H1 (cell line): ENCODE data around the gene BPIFB3. TPM values are rescaled to one million over a fixed set of nuclear protein-coding genes. Genes with fewer than 3 reads are reported as not detected.
A peak's percentile ranks its signal among the peaks of the same experiment; 100 is the strongest.

Experiments
- CTCF ChIA-PET: fragments of 300-600 bp; sonication (Branson Sonifier 250); formaldehyde crosslinking; loops from one replicate; lab custom pipeline; 2021; ENCODE audit not compliant: partially characterized antibody; lab: Charles Lee
- POLR2A ChIA-PET: fragments of 300-600 bp; sonication (Branson Sonifier 250); formaldehyde crosslinking; loops from one replicate; lab custom pipeline; 2021; ENCODE audit warnings: inconsistent platforms; ENCODE audit not compliant: partially characterized antibody; lab: Charles Lee
- DNase-seq, 2 experiments: peaks; one replicate each; pipeline versions ENCODE4 v3.0.0 to v3.0.0-alpha.2; 2010 to 2022; ENCODE audit warnings: low spot score in 2 of 2, low read depth in 1 of 2, mixed read lengths in 1 of 2
- FAIRE-seq: peaks from 2 replicates; lab custom pipeline; 2011; peaks lifted over from hg19 to GRCh38; lab: Jason Lieb, UNC
- H2AFZ ChIP-seq: 2 replicates; pipeline ENCODE4 v1.8.1; 2012; ENCODE audit warnings: low read length, inconsistent platforms
- H2AK5ac ChIP-seq: 2 replicates; pipeline ENCODE4 v1.6.1; 2013; ENCODE audit warnings: low read depth, low read length
- H2BK120ac ChIP-seq: replicated peaks from 2 replicates; pipeline ENCODE3; 2013; ENCODE audit warnings: low read depth, low read length, inconsistent platforms
- H2BK12ac ChIP-seq: 2 replicates; pipeline ENCODE4 v1.6.1; 2013; ENCODE audit warnings: low read depth, low read length
- H2BK15ac ChIP-seq: 2 replicates; pipeline ENCODE4 v1.6.1; 2013; ENCODE audit warnings: low read length
- H2BK20ac ChIP-seq: 2 replicates; pipeline ENCODE4 v1.6.1; 2013; ENCODE audit warnings: low read length
- H2BK5ac ChIP-seq: 2 replicates; pipeline ENCODE4 v1.6.1; 2013; ENCODE audit warnings: low read depth, low read length
- H3K14ac ChIP-seq: 2 replicates; pipeline ENCODE4 v1.6.1; 2013; ENCODE audit warnings: inconsistent platforms; ENCODE audit not compliant: insufficient read length
- H3K18ac ChIP-seq: 2 replicates; pipeline ENCODE4 v1.6.1; 2013; ENCODE audit warnings: low read length; ENCODE audit errors: extremely low read depth
- H3K23ac ChIP-seq: 2 replicates; pipeline ENCODE4 v1.6.1; 2013; ENCODE audit warnings: inconsistent platforms; ENCODE audit not compliant: insufficient read length
- H3K23me2 ChIP-seq: 2 replicates; pipeline ENCODE4 v1.6.1; 2013; ENCODE audit warnings: low read depth, low read length
- H3K27ac ChIP-seq: 2 replicates; pipeline ENCODE4 v1.6.1; 2011; ENCODE audit warnings: low read depth, low read length, inconsistent platforms
- H3K27me3 ChIP-seq, 4 experiments: replicated peaks in 1 of 4; 1 replicate in 1 of 4; 2 replicates in 3 of 4; pipeline versions ENCODE4 v1.6.1 to v1.8.1; 2011 to 2013; ENCODE audit warnings: low read length in 3 of 4, mild to moderate bottlenecking in 3 of 4, inconsistent platforms in 2 of 4, mixed read lengths in 2 of 4, moderate library complexity in 1 of 4; ENCODE audit not compliant: control insufficient read depth in 3 of 4, insufficient read depth in 3 of 4; ENCODE audit errors: extremely low read depth in 1 of 4
- H3K36me3 ChIP-seq, 4 experiments: 2 replicates each; pipeline versions ENCODE4 v1.6.1 to v1.8.1; 2011 to 2013; ENCODE audit warnings: mild to moderate bottlenecking in 4 of 4, low read length in 3 of 4, moderate library complexity in 2 of 4, control low read depth in 1 of 4, inconsistent platforms in 1 of 4; ENCODE audit not compliant: insufficient read depth in 4 of 4, control insufficient read depth in 2 of 4
- H3K4ac ChIP-seq: replicated peaks from 2 replicates; pipeline ENCODE3; 2013; ENCODE audit warnings: low read length, low read depth, mixed read lengths, inconsistent platforms; ENCODE audit not compliant: insufficient read length
- H3K4me1 ChIP-seq, 4 experiments: replicated peaks in 1 of 4; 1 replicate in 1 of 4; 2 replicates in 3 of 4; pipeline versions ENCODE4 v1.6.1 to v1.8.1; 2011 to 2013; ENCODE audit warnings: low read length in 3 of 4, inconsistent platforms in 2 of 4, mixed read lengths in 1 of 4; ENCODE audit not compliant: insufficient read depth in 4 of 4, control insufficient read depth in 3 of 4
- H3K4me2 ChIP-seq, 2 experiments: 2 replicates each; pipeline versions ENCODE4 v1.6.1 to v1.8.1; 2011 to 2013; ENCODE audit warnings: low read depth in 2 of 2, low read length in 2 of 2, control low read depth in 1 of 2, inconsistent platforms in 1 of 2, mild to moderate bottlenecking in 1 of 2; ENCODE audit not compliant: insufficient read depth in 1 of 2
- H3K4me3 ChIP-seq, 4 experiments: fragments of 200-600, 300-600 bp in 1 of 4; sonication (generic), shearing (Covaris generic), sonication (Bioruptor Twin) in 1 of 4; 2 replicates each; pipeline versions ENCODE4 v1.5.1 to v1.8.1; 2011 to 2016; ENCODE audit warnings: low read length in 4 of 4, low read depth in 3 of 4, control low read depth in 2 of 4, inconsistent platforms in 2 of 4, mild to moderate bottlenecking in 2 of 4, mixed read lengths in 1 of 4, moderate library complexity in 1 of 4; ENCODE audit not compliant: insufficient read depth in 2 of 4; ENCODE audit errors: extremely low read depth in 1 of 4
- H3K56ac ChIP-seq: replicated peaks from 2 replicates; pipeline ENCODE3; 2013; ENCODE audit warnings: low read depth, mild to moderate bottlenecking, mixed read lengths, low read length, inconsistent platforms; ENCODE audit not compliant: insufficient read length
- H3K79me1 ChIP-seq: 2 replicates; pipeline ENCODE4 v1.6.1; 2013; ENCODE audit warnings: low read depth, low read length, control low read depth
- H3K79me2 ChIP-seq, 2 experiments: 2 replicates each; pipeline versions ENCODE4 v1.6.1 to v1.8.1; 2012 to 2013; ENCODE audit warnings: low read length in 2 of 2, mild to moderate bottlenecking in 2 of 2, inconsistent platforms in 1 of 2; ENCODE audit not compliant: insufficient read depth in 2 of 2, control insufficient read depth in 1 of 2
- H3K9ac ChIP-seq, 4 experiments: replicated peaks in 1 of 4; 1 replicate in 1 of 4; 2 replicates in 3 of 4; pipeline versions ENCODE4 v1.6.1 to v1.8.1; 2011 to 2013; ENCODE audit warnings: low read depth in 3 of 4, low read length in 3 of 4, control low read depth in 2 of 4, mild to moderate bottlenecking in 2 of 4, moderate library complexity in 2 of 4, inconsistent platforms in 1 of 4; ENCODE audit errors: extremely low read depth in 1 of 4
- H3K9me3 ChIP-seq, 2 experiments: 2 replicates each; pipeline versions ENCODE4 v1.6.1 to v1.8.1; 2012 to 2013; ENCODE audit warnings: mild to moderate bottlenecking in 2 of 2, moderate library complexity in 2 of 2, control low read depth in 1 of 2, inconsistent platforms in 1 of 2, low read depth in 1 of 2, low read length in 1 of 2, mixed read lengths in 1 of 2; ENCODE audit not compliant: insufficient read depth in 2 of 2
- H4K20me1 ChIP-seq, 2 experiments: replicated peaks in 1 of 2; 2 replicates each; pipeline versions ENCODE3 to v1.8.1; 2011 to 2013; ENCODE audit warnings: inconsistent platforms in 2 of 2, low read length in 2 of 2, mild to moderate bottlenecking in 1 of 2; ENCODE audit not compliant: insufficient read depth in 2 of 2, control insufficient read depth in 1 of 2
- H4K5ac ChIP-seq: 2 replicates; pipeline ENCODE4 v1.6.1; 2013; ENCODE audit warnings: low read length, low read depth, mixed read lengths, inconsistent platforms; ENCODE audit not compliant: insufficient read length
- H4K8ac ChIP-seq: 2 replicates; pipeline ENCODE4 v1.8.0; 2013; ENCODE audit warnings: mild to moderate bottlenecking, moderate library complexity, low read length, inconsistent platforms; ENCODE audit not compliant: insufficient read depth; ENCODE audit errors: extremely low read depth
- H4K91ac ChIP-seq: replicated peaks from 2 replicates; pipeline ENCODE3; 2013; ENCODE audit warnings: low read length, mixed read lengths, inconsistent platforms; ENCODE audit not compliant: insufficient read length
- FOSL1 ChIP-seq: IDR thresholded peaks from 2 replicates; pipeline ENCODE4 v1.6.1; 2011; ENCODE audit warnings: mild to moderate bottlenecking, low read depth, low read length, moderate library complexity; ENCODE audit not compliant: insufficient read depth
- RXRA ChIP-seq: IDR thresholded peaks from 2 replicates; pipeline ENCODE4 v1.6.1; 2011; ENCODE audit warnings: low read depth, mild to moderate bottlenecking, low read length, moderate library complexity; ENCODE audit not compliant: insufficient read depth
- ZNF274 ChIP-seq: IDR thresholded peaks from 2 replicates; pipeline ENCODE4 v1.7.0; 2012; ENCODE audit warnings: low read length, borderline replicate concordance; ENCODE audit errors: extremely low read depth
- WGBS, 2 experiments: shearing (Covaris generic) in 1 of 2; methylation state at CpG; one replicate each; pipeline versions ENCODE4 v1.1.6 to v1.1.7; 2013 to 2015; ENCODE audit warnings: low lambda C conversion rate in 2 of 2, mixed read lengths in 2 of 2, inconsistent platforms in 1 of 2, low coverage in 1 of 2, missing lambda C conversion rate in 1 of 2; ENCODE audit not compliant: insufficient replicate concordance in 2 of 2, insufficient coverage in 1 of 2, insufficient read length in 1 of 2; ENCODE audit errors: extremely low coverage in 1 of 2, missing lambda C conversion rate in 1 of 2; 5-methylcytosine and 5-hydroxymethylcytosine counted together
- polyA plus RNA-seq, 7 experiments: library from polyadenylated mRNA; depleted of rRNA in 3 of 7; stranded (reverse) in 5 of 7; unstranded in 2 of 7; fragments of >200 nt in 5 of 7; fragments of 200-250 nt in 2 of 7; gene quantifications; 1 replicate in 5 of 7; 2 replicates in 1 of 7; 4 replicates in 1 of 7; pipeline versions ENCODE4 v1.2.1 to v1.2.3, GENCODE V29; 2011 to 2013; ENCODE audit warnings: missing spikeins in 2 of 7, mixed read lengths in 2 of 7
- total RNA-seq: library from RNA; stranded (reverse); fragmentation: NEBNext Ultra II Directional; extraction: Animal tissue kit (Norgen Biotek cat#: 25700); gene quantifications from 2 replicates; pipeline ENCODE4 v1.2.1, GENCODE V29; 2021

The BPIFB3 gene
- total and polyA plus RNA-seq, 2 of the 8 experiments (the other 6 are each of a cell fraction or from before 2014, with no cell fraction given): not detected

DNA sequence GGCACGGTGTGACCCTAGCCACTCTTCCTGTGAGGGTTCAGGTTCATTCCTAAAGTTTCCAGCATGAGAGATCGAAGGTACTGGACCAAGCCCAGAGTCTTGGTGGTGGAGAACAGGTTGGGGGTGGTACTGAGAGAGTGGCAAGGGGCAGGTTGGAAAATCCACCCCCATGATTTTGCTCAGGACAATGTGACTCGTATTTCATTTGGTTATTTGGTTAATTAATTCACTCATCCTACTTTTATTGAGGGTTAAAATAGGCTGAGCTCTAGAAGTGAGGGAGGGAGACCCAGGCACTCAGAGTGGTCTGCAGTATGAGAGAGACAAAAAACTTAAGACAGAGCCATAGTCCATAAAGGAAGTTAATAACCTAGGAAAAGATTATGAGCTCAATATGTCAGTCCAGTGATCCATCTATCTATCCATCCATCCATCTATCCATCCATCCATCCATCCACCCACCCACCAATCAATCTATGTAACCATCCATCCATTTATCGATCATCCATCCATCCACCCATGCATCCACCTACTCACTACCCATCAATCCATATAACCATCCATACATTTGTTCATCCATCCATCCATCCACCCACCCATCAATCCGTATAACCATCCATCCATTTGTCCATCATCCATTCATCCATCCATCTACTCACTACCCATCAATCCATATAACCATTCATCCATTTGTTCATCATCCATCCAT, 28.9 kb upstream of the BPIFB3 start:
- Histone ChIP-seq H3K79me2 (no peaks in the 10 kb centered on the region), H3K56ac (peak overlapping the region; percentile 88), H3K4me1 (no peaks in the 10 kb centered on the region), H3K9me3 (no peaks in the 10 kb centered on the region), H4K91ac (no peak overlapping the region), H3K4me2 (no peak overlapping the region), H3K79me1 (no peaks in the 10 kb centered on the region), H2BK120ac (no peak overlapping the region), H3K27ac (no peak overlapping the region), H3K27me3 (no peaks in the 10 kb centered on the region), H3K36me3 (no peaks in the 10 kb centered on the region), H3K23ac (no peak overlapping the region), H4K20me1 (peaks cover 0 to 5% of the 10 kb centered on the region in 2 experiments), H4K8ac (no peak overlapping the region), H3K4me3 (no peak overlapping the region), H2BK15ac (no peak overlapping the region), H4K5ac (no peak overlapping the region), H2AK5ac (no peak overlapping the region), H2AFZ (no peak overlapping the region), H3K9ac (no peak overlapping the region), H2BK20ac (no peak overlapping the region), H3K4ac (no peak overlapping the region), H2BK5ac (no peak overlapping the region), H3K14ac (no peak overlapping the region), H3K18ac (no peak overlapping the region), H3K23me2 (peaks cover 8% of the 10 kb centered on the region; the same call in 1 of the 2 replicates), H2BK12ac (no peak overlapping the region)
- CTCF ChIA-PET: interaction anchor here (1.0 kb wide), 1 partner anchor 19 kb away, joined by 3 read pairs; no protein-coding TSS in a partner anchor
- POLR2A ChIA-PET: no interaction called here
- DNase-seq (no peak), FAIRE-seq (no peak)
- WGBS, 2 experiments: 80 to 100% methylated on average over 2 to 5 of the region's 5 CpGs
- TF ChIP-seq FOSL1: no peak
- TF ChIP-seq RXRA: no peak
- no peak for TF ChIP-seq ZNF274
